ENCODE measurements around the gene AGO3. TPM values are rescaled to one million over a fixed set of nuclear protein-coding genes. Genes with fewer than 3 reads are reported as not detected.

AGO3 gene
- 10 to 100 TPM in 1 of 2 donors, 1 to 10 TPM in 1; 5.9 to 19.5 TPM for total RNA-seq
- polyA plus RNA-seq: 1 to 10 TPM; 3.0 to 8.3 TPM

DNA sequence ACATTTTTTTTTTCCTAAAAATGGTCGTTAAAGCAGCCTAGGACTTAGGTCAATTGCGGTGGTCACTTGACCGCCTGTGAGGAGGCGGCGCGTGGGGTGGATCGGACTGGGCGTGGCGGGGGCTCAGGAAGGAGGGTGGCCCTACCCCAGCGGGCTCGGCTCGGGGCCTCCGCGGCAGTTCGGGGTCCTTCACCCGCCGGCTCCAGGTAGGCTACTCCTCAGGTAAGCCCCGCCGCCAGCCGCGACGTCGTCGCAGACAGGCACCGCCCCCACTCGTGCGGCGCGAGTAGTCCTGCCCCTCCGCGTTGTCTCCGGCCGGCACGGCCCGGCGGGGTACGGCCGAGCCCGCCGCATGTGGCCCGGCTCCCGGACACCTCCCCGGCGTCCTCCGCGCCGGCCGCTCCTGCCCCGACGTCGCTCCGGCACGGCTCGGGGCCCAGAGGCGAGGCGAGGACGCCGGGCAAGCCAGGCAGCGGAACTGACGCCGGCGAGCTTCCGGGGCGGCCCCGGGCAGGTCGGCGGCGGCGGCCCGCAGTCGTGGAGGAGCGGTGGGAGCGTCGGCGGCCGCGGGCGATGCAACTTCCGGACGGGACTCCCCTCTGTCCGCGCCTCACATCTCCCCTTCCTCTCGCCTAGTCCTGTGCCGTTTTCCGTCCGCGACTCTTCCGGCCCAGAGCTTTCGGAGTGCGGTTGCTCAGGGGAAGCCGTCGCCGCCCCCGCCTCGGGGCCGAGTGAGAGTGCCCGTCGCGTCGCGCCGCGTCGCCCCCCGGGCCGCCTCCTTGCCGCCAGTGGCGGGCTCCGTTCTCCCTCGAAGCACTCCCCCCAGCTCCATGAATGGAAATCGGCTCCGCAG lies at the start of gene AGO3:
AGO3 (plus strand) TSS at position 513 of the 853 bp plus-strand sequence; CDS start at position 835, 322 bp downstream.
- no peaks in the 10 kb centered on the region for H3K9me3 ChIP-seq (ENCODE audit: control insufficient read depth in 4 of 4, low read length in 3 of 4)
- TF ChIP-seq, protein P1, sequence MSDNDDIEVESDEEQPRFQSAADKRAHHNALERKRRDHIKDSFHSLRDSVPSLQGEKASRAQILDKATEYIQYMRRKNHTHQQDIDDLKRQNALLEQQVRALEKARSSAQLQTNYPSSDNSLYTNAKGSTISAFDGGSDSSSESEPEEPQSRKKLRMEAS (IDR thresholded peaks at IDR 0.05): no peak
- no peak for TF ChIP-seq FOXA2 (IDR thresholded peaks at IDR 0.05)
- TF ChIP-seq, protein P2, sequence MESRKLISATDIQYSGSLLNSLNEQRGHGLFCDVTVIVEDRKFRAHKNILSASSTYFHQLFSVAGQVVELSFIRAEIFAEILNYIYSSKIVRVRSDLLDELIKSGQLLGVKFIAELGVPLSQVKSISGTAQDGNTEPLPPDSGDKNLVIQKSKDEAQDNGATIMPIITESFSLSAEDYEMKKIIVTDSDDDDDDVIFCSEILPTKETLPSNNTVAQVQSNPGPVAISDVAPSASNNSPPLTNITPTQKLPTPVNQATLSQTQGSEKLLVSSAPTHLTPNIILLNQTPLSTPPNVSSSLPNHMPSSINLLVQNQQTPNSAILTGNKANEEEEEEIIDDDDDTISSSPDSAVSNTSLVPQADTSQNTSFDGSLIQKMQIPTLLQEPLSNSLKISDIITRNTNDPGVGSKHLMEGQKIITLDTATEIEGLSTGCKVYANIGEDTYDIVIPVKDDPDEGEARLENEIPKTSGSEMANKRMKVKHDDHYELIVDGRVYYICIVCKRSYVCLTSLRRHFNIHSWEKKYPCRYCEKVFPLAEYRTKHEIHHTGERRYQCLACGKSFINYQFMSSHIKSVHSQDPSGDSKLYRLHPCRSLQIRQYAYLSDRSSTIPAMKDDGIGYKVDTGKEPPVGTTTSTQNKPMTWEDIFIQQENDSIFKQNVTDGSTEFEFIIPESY (IDR thresholded peaks at IDR 0.05): no peak
- no peak for TF ChIP-seq HNF4G (IDR thresholded peaks at IDR 0.05)
- no peak for TF ChIP-seq NR2F2 (IDR thresholded peaks at IDR 0.05)
- no peak for TF ChIP-seq TAF1 (conservative IDR thresholded peaks at IDR 0.05)
- peak in 1 of 2 donors; percentile 5 for TF ChIP-seq HNF4A (conservative IDR thresholded peaks at IDR 0.05)
- TF ChIP-seq, protein P3, sequence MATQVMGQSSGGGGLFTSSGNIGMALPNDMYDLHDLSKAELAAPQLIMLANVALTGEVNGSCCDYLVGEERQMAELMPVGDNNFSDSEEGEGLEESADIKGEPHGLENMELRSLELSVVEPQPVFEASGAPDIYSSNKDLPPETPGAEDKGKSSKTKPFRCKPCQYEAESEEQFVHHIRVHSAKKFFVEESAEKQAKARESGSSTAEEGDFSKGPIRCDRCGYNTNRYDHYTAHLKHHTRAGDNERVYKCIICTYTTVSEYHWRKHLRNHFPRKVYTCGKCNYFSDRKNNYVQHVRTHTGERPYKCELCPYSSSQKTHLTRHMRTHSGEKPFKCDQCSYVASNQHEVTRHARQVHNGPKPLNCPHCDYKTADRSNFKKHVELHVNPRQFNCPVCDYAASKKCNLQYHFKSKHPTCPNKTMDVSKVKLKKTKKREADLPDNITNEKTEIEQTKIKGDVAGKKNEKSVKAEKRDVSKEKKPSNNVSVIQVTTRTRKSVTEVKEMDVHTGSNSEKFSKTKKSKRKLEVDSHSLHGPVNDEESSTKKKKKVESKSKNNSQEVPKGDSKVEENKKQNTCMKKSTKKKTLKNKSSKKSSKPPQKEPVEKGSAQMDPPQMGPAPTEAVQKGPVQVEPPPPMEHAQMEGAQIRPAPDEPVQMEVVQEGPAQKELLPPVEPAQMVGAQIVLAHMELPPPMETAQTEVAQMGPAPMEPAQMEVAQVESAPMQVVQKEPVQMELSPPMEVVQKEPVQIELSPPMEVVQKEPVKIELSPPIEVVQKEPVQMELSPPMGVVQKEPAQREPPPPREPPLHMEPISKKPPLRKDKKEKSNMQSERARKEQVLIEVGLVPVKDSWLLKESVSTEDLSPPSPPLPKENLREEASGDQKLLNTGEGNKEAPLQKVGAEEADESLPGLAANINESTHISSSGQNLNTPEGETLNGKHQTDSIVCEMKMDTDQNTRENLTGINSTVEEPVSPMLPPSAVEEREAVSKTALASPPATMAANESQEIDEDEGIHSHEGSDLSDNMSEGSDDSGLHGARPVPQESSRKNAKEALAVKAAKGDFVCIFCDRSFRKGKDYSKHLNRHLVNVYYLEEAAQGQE (IDR thresholded peaks at IDR 0.05): no peak
- TF ChIP-seq FOXA1 (IDR thresholded peaks at IDR 0.05): no peak
- TF ChIP-seq GABPA (IDR thresholded peaks at IDR 0.05 in 1 of 2, conservative IDR thresholded peaks at IDR 0.05 in 1 of 2): peak; percentile 63 to 76
- TF ChIP-seq, protein P4, sequence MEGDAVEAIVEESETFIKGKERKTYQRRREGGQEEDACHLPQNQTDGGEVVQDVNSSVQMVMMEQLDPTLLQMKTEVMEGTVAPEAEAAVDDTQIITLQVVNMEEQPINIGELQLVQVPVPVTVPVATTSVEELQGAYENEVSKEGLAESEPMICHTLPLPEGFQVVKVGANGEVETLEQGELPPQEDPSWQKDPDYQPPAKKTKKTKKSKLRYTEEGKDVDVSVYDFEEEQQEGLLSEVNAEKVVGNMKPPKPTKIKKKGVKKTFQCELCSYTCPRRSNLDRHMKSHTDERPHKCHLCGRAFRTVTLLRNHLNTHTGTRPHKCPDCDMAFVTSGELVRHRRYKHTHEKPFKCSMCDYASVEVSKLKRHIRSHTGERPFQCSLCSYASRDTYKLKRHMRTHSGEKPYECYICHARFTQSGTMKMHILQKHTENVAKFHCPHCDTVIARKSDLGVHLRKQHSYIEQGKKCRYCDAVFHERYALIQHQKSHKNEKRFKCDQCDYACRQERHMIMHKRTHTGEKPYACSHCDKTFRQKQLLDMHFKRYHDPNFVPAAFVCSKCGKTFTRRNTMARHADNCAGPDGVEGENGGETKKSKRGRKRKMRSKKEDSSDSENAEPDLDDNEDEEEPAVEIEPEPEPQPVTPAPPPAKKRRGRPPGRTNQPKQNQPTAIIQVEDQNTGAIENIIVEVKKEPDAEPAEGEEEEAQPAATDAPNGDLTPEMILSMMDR (IDR thresholded peaks at IDR 0.05; ENCODE audit: low read depth, low read length, missing input control): no peak
- TF ChIP-seq, protein P5, sequence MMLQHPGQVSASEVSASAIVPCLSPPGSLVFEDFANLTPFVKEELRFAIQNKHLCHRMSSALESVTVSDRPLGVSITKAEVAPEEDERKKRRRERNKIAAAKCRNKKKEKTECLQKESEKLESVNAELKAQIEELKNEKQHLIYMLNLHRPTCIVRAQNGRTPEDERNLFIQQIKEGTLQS (IDR thresholded peaks at IDR 0.05): no peak
- TF ChIP-seq JUND (IDR thresholded peaks at IDR 0.05): no peak
- no peak for TF ChIP-seq RAD21 (IDR thresholded peaks at IDR 0.05)
- TF ChIP-seq YY1 (IDR thresholded peaks at IDR 0.05): peak; percentile 88
- peak in 1 of 2 donors; percentile 14 for TF ChIP-seq EGR1 (IDR thresholded peaks at IDR 0.05; ENCODE audit: low read depth in 2 of 2)
- no peak for TF ChIP-seq RXRA (IDR thresholded peaks at IDR 0.05)
- TF ChIP-seq SP1 (IDR thresholded peaks at IDR 0.05): no peak
- no peaks in the 10 kb centered on the region for H3K27me3 ChIP-seq (ENCODE audit: control insufficient read depth in 4 of 4, insufficient read depth in 4 of 4, low read length in 3 of 4)
- peak; percentile 75 for DNase-seq (ENCODE audit: low spot score)
- H3K4me3 ChIP-seq (ENCODE audit: low read depth in 1 of 3, low read length in 3 of 3): peak within 1 kb of the TSS; percentile 76 to 79 (median 76)
- H3K4me1 ChIP-seq (ENCODE audit: control insufficient read depth in 4 of 4, insufficient read depth in 4 of 4, low read length in 3 of 4): peaks cover 3 to 40% (median 20%) of the 10 kb centered on the region in 4 donors
- H3K9ac ChIP-seq (ENCODE audit: low read depth in 1 of 2, low read length in 2 of 2): peak within 1 kb of the TSS; percentile 88 to 94
- H3K36me3 ChIP-seq (ENCODE audit: control insufficient read depth in 4 of 4, insufficient read depth in 3 of 4, low read depth in 1 of 4, low read length in 3 of 4): no peaks in the 10 kb centered on the region
- peak within 1 kb of the TSS; percentile 91 to 93 for H3K27ac ChIP-seq (ENCODE audit: low read depth in 1 of 2, low read length in 2 of 2)
- WGBS: under 1% methylated on average over 112 of the region's 112 CpGs

Measured in liver (tissue), 9 donors.